Tracheal epithelial cell (primary cell): Measurements from ENCODE around the gene USP15. TPM values are rescaled to one million over a fixed set of nuclear protein-coding genes. Genes with fewer than 3 reads are reported as not detected.

Experiments used
- total RNA-seq: library from RNA; depleted of rRNA; stranded (reverse); fragments of >200 nt; gene quantifications from 2 replicates; pipeline ENCODE4 v1.2.1, GENCODE V29; 2014

Gene USP15
- 41.8 and 46.5 TPM in 2 replicates for total RNA-seq

GRCh38 chr12:62259993-62260732, at the start of gene USP15:
USP15 (plus strand) TSS chr12:62260404; CDS start chr12:62260415, 11 bp downstream.

Other genes starting within 250 kb of the USP15 start
- 11.6 and 24.7 TPM in 2 replicates for gene MON2, start 206.4 kb downstream of the USP15 start, total RNA-seq